Upper lobe of left lung (tissue), 6 donors: ENCODE data around the gene DDAH1. TPM values are rescaled to one million over a fixed set of nuclear protein-coding genes. Genes with fewer than 3 reads are reported as not detected.
A peak's percentile ranks its signal among the peaks of the same experiment; 100 is the strongest.

Experiments
- ATAC-seq, 2 donors: fragments of 200-7000 bp; cut with Tn5 transposase; one replicate each; pipeline ENCODE4 v1.9.1; 2022; ENCODE audit warnings: mild to moderate bottlenecking in 2 of 2, moderate library complexity in 2 of 2; ENCODE audit not compliant: low FRiP score in 2 of 2
- DNase-seq, 2 donors: peaks; one replicate each; pipeline ENCODE4 v3.0.0-alpha.2; 2019 to 2020
- H3K27ac ChIP-seq, 4 donors: fragments of 200-600 bp; sonication (generic); one replicate each; pipeline ENCODE4 v1.5.1; 2016 to 2019
- H3K27me3 ChIP-seq, 4 donors: fragments of 200-600 bp; sonication (generic); one replicate each; pipeline ENCODE4 v1.5.1; 2017 to 2019
- H3K36me3 ChIP-seq, 4 donors: fragments of 200-600 bp; sonication (generic); one replicate each; pipeline ENCODE4 v1.5.1; 2016 to 2019
- H3K4me1 ChIP-seq, 4 donors: fragments of 200-600 bp; sonication (generic); one replicate each; pipeline ENCODE4 v1.5.1; 2018 to 2019
- H3K4me3 ChIP-seq, 4 donors: fragments of 200-600 bp; sonication (generic); one replicate each; pipeline ENCODE4 v1.5.1; 2017 to 2019; ENCODE audit warnings: mild to moderate bottlenecking in 2 of 4, moderate library complexity in 1 of 4
- H3K9me3 ChIP-seq, 4 donors: fragments of 200-600 bp; sonication (generic); one replicate each; pipeline ENCODE4 v1.5.1; 2018 to 2019
- EP300 ChIP-seq, 4 donors: sonication (generic); formaldehyde crosslinking; IDR thresholded peaks; one replicate each; pipeline ENCODE4 v1.5.1; 2017; ENCODE audit warnings: antibody characterized with exemption in 4 of 4, control low read depth in 2 of 4
- POLR2A ChIP-seq, 4 donors: fragments of 450-650 bp; IDR thresholded peaks; one replicate each; pipeline ENCODE4 v1.5.1; 2016 to 2017; ENCODE audit warnings: antibody characterized with exemption in 4 of 4, mild to moderate bottlenecking in 2 of 4
- POLR2AphosphoS5 ChIP-seq, 2 donors: sonication (generic); formaldehyde crosslinking; IDR thresholded peaks; one replicate each; pipeline ENCODE4 v1.5.1; 2017; ENCODE audit warnings: antibody characterized with exemption in 2 of 2
- WGBS, 2 donors: methylation state at CpG; one replicate each; pipeline ENCODE4 v1.1.5; 2017 to 2018; 5-methylcytosine and 5-hydroxymethylcytosine counted together
- total RNA-seq, 6 donors: library from RNA; depleted of rRNA in 4 of 6; stranded (reverse); fragments of >200 nt in 4 of 6; gene quantifications; one replicate each; pipeline versions ENCODE4 v1.1.0 to v1.2.1, GENCODE V29; 2016 to 2021
- TF ChIP-seq, protein P1 (sequence below), 6 experiments: fragments of 450-650 bp in 4 of 6; fragments of 200-600 bp in 2 of 6; sonication (generic) in 2 of 6; IDR thresholded peaks; one replicate each; pipeline ENCODE4 v1.5.1; 2016 to 2019; ENCODE audit warnings: antibody characterized with exemption in 6 of 6
- donor health status: DM: no; HTN: no; CAD: no; lungs with moderate emphysema.
- donor health status: DM: no; HTN: yes; CAD: no; lungs with severe emphysema.

DDAH1 gene
- total RNA-seq, 6 donors from 2014 or later, result 24.1 to 78.8 (median 52.6) TPM

DNA sequence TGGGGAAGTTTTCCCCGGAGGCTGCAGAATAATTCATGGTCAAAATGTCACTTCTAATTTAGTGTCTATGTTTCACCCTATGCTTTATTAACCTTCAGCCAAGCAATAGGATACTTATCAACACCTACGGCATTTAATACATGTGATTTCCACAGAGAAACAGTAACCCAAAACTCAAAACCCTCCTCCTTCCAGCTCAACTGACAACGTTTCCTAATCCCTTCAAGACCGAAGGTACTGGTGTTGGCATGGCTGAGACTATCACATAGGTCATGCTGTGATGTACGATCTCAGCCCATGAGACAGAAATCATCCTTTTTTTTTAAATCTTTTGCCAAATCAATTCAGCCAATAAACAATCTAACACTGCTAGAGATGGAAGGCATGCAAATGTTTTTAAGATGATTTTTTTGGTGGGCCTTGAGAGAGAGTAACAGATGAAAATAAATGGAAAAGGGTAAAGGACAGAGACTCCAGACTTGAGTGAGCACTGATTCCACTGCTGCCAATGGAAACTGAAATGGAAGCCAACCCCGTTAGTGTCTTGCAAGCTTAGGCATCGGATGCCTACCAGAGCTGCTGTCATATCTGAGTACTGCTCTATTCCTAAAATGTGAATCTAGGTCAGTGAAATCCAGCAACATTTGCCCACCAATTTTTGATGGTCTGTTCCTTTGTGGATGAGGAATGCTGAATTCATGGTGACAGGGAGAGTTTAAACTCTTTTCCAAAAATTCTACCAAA, 125.1 kb downstream of the DDAH1 start:
- ATAC-seq (no peak), DNase-seq (no peak)
- Histone ChIP-seq H3K4me1 (peaks cover 0 to 5% (median 0%) of the 10 kb centered on the region in 4 donors), H3K36me3 (no peaks in the 10 kb centered on the region), H3K9me3 (no peaks in the 10 kb centered on the region), H3K27ac (no peak overlapping the region), H3K4me3 (no peak overlapping the region), H3K27me3 (no peaks in the 10 kb centered on the region)
- TF ChIP-seq, protein P1, sequence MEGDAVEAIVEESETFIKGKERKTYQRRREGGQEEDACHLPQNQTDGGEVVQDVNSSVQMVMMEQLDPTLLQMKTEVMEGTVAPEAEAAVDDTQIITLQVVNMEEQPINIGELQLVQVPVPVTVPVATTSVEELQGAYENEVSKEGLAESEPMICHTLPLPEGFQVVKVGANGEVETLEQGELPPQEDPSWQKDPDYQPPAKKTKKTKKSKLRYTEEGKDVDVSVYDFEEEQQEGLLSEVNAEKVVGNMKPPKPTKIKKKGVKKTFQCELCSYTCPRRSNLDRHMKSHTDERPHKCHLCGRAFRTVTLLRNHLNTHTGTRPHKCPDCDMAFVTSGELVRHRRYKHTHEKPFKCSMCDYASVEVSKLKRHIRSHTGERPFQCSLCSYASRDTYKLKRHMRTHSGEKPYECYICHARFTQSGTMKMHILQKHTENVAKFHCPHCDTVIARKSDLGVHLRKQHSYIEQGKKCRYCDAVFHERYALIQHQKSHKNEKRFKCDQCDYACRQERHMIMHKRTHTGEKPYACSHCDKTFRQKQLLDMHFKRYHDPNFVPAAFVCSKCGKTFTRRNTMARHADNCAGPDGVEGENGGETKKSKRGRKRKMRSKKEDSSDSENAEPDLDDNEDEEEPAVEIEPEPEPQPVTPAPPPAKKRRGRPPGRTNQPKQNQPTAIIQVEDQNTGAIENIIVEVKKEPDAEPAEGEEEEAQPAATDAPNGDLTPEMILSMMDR (IDR thresholded peaks at IDR 0.05), result no peak
- TF ChIP-seq POLR2A (IDR thresholded peaks at IDR 0.05) (no peak), POLR2AphosphoS5 (IDR thresholded peaks at IDR 0.05) (no peak), EP300 (IDR thresholded peaks at IDR 0.05) (no peak)
- 74 to 88% methylated on average over 7 of the region's 7 CpGs for WGBS, 2 donors

DNA sequence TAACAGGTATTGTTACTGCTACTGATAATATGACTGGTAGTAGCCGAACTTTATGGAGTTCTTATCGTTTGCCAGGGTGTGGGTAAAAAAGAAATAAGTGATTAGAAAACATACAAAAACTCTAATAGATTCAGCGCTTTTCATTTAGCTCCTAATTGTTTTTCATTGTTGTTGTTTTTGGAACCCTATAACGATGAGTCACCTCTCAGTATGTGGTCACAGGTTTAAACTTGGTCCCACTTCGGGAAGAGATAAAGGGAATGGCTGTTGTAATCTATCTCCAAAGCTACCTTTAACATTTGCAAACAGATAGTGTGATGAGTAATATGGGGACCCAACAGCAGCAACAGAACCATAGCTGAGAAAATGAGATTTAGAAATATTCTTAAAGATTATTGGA, 125.9 kb downstream of the DDAH1 start:
- TF ChIP-seq POLR2AphosphoS5 (IDR thresholded peaks at IDR 0.05) (no peak), EP300 (IDR thresholded peaks at IDR 0.05) (no peak), POLR2A (IDR thresholded peaks at IDR 0.05) (no peak)
- TF ChIP-seq, protein P1 (IDR thresholded peaks at IDR 0.05), result no peak
- no peaks in the 10 kb centered on the region for H3K36me3 ChIP-seq
- no peaks in the 10 kb centered on the region for H3K27me3 ChIP-seq
- no peak overlapping the region for H3K27ac ChIP-seq
- peaks cover 0 to 5% (median 0%) of the 10 kb centered on the region in 4 donors for H3K4me1 ChIP-seq
- H3K4me3 ChIP-seq, result no peak overlapping the region
- WGBS, 2 donors, result 85 to 87% methylated on average over 5 of the region's 5 CpGs
- no peak for ATAC-seq
- H3K9me3 ChIP-seq, result no peaks in the 10 kb centered on the region
- no peak for DNase-seq

DNA sequence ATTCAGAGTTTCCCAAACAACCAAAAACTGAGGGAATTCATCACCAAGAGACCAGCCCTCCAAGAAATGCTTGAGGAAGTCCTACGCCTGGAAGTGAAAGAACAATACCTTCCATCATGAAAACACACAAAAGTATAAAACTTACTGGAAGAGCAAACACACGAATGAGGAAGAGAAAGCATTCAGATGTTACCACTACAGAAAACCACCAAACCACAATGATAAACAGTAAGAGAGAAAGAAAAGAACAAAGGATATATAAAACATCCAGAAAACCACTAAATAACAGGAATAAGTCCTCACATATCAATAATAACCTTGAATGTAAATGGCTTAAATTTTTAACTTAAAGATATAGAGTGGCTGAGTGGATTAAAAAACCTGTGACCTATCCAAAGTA, 130.0 kb downstream of the DDAH1 start:
- DNase-seq, result no peak
- Histone ChIP-seq H3K4me3 (no peak overlapping the region), H3K36me3 (no peaks in the 10 kb centered on the region), H3K4me1 (peaks cover 11 to 17% (median 14%) of the 10 kb centered on the region in 4 donors), H3K27me3 (no peaks in the 10 kb centered on the region), H3K27ac (no peak overlapping the region), H3K9me3 (peaks cover 0 to 4% (median 0%) of the 10 kb centered on the region in 4 donors)
- no peak for ATAC-seq
- TF ChIP-seq, protein P1 (IDR thresholded peaks at IDR 0.05), result no peak
- 52 to 61% methylated on average over 2 of the region's 2 CpGs for WGBS, 2 donors

DNA sequence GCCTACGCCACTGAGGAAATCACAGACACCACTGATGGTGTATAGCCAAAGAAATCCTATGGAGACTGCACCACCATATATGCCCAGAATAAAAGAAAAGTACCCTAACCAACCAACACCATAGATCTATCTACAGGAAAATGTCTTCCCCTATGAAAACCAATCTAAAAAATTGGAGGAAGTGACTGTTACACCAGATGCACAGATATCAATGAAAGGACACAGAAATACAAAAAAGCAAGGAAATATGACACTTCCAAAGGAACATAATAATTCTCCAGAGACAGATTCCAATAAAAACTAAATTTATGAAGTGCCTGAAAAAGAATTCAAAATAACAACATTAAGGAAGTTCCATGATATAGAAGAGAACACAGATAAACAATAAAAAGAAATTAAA, 131.8 kb downstream of the DDAH1 start:
- no peak for ATAC-seq
- H3K4me3 ChIP-seq, result no peak overlapping the region
- no peak overlapping the region for H3K27ac ChIP-seq
- no peaks in the 10 kb centered on the region for H3K27me3 ChIP-seq
- no peak for DNase-seq
- H3K36me3 ChIP-seq, result no peaks in the 10 kb centered on the region
- no peak for TF ChIP-seq POLR2A (IDR thresholded peaks at IDR 0.05)
- TF ChIP-seq POLR2AphosphoS5 (IDR thresholded peaks at IDR 0.05), result no peak
- TF ChIP-seq, protein P1 (IDR thresholded peaks at IDR 0.05), result no peak
- TF ChIP-seq EP300 (IDR thresholded peaks at IDR 0.05), result no peak
- H3K9me3 ChIP-seq, result peaks cover 0 to 4% (median 0%) of the 10 kb centered on the region in 4 donors
- WGBS, 2 donors, result 87 to 100% methylated on average over 1 of the region's 1 CpG
- H3K4me1 ChIP-seq, result peaks cover 24 to 30% (median 29%) of the 10 kb centered on the region in 4 donors

DNA sequence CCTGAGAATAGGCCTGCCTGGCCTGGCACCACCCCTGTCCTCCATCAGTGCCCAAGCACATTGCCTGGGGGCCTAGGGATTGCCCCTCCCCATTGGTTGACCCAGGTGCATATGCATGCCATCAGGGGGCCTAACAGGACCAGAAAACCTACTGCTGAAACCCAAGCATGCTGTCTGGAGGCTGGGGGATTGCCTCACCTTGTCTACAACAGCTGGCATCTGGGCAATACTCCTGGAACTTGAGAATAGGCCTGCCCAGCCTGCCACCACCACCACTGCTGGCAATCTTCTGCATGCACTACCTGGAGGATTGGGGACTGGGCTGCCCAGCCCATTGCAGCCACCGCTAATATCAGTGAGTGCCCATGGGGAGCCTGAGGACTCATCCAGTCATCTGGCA, 132.4 kb downstream of the DDAH1 start:
- DNase-seq (peak in 1 of 2 donors; percentile 15), ATAC-seq (no peak)
- H3K36me3 ChIP-seq, result no peaks in the 10 kb centered on the region
- TF ChIP-seq POLR2AphosphoS5 (IDR thresholded peaks at IDR 0.05), result no peak
- no peak for TF ChIP-seq EP300 (IDR thresholded peaks at IDR 0.05)
- TF ChIP-seq, protein P1 (IDR thresholded peaks at IDR 0.05), result no peak
- no peak for TF ChIP-seq POLR2A (IDR thresholded peaks at IDR 0.05)
- H3K4me3 ChIP-seq, result no peak overlapping the region
- no peaks in the 10 kb centered on the region for H3K27me3 ChIP-seq
- 100% methylated on average over 1 of the region's 1 CpG; no CpG with 5 or more reads in 1 of the 2 donors for WGBS, 2 donors
- H3K9me3 ChIP-seq, result peaks cover 0 to 4% (median 0%) of the 10 kb centered on the region in 4 donors
- peaks cover 24 to 32% (median 29%) of the 10 kb centered on the region in 4 donors for H3K4me1 ChIP-seq
- no peak overlapping the region for H3K27ac ChIP-seq
